Activated CD4-positive, alpha-beta T cell treated with anti-CD3 and anti-CD28 coated beads, Interleukin-2, amount 50 U/mL, for 24 hours (primary cell): ENCODE results near the gene KRT78.

Experiments used
- DNase-seq, 2 donors: peaks; one replicate each; pipeline ENCODE4 v3.0.0-alpha.2; 2020; ENCODE audit warnings: low read depth in 1 of 2, low spot score in 1 of 2

The KRT78 gene

GRCh38 chr12:52838609-52839435 lies 10.0 kb downstream of the KRT78 start:
- no peak for DNase-seq

- DNase-seq = no peak
These were observed 10.8 kb downstream of the KRT78 start for GRCh38 chr12:52837781-52838608.

GRCh38 chr12:52837413-52837741 lies 11.4 kb downstream of the KRT78 start:
- no peak for DNase-seq

- no peak for DNase-seq
These were observed 12.0 kb downstream of the KRT78 start for GRCh38 chr12:52836491-52837412.

- DNase-seq = peak; percentile 11 to 45
These were observed 12.7 kb downstream of the KRT78 start for GRCh38 chr12:52836042-52836466.

GRCh38 chr12:52835271-52836041 lies 13.3 kb downstream of the KRT78 start:
- no peak for DNase-seq

- no peak for DNase-seq
These were observed 14.1 kb downstream of the KRT78 start for GRCh38 chr12:52834727-52835001.

GRCh38 chr12:52833922-52834726 lies 14.7 kb downstream of the KRT78 start, which contains the start of gene KRT79:
Gene KRT79 (minus strand): TSS chr12:52834311. CDS start chr12:52834260, 51 bp downstream.
- no peak for DNase-seq

- no peak for DNase-seq
These were observed 15.5 kb downstream of the KRT78 start for GRCh38 chr12:52832985-52833905.

- DNase-seq = no peak
These were observed 16.3 kb downstream of the KRT78 start for GRCh38 chr12:52832451-52832850.

- DNase-seq = no peak
These were observed 17.5 kb downstream of the KRT78 start for GRCh38 chr12:52831251-52831650.

- no peak for DNase-seq
These were observed 18.6 kb downstream of the KRT78 start for GRCh38 chr12:52829986-52830770.

- DNase-seq = no peak
These were observed 20.2 kb downstream of the KRT78 start for GRCh38 chr12:52828591-52829021.

GRCh38 chr12:52828156-52828555 lies 20.6 kb downstream of the KRT78 start:
- DNase-seq = no peak

- DNase-seq = no peak
These were observed 21.2 kb downstream of the KRT78 start for GRCh38 chr12:52827499-52828090.

- no peak for DNase-seq
These were observed 21.9 kb downstream of the KRT78 start for GRCh38 chr12:52826611-52827498.

GRCh38 chr12:52825961-52826360 lies 22.8 kb downstream of the KRT78 start:
- no peak for DNase-seq
